Activated CD4-positive, alpha-beta T cell treated with anti-CD3 and anti-CD28 coated beads for 36 hours (primary cell): Measurements from ENCODE around the gene RAP1B. TPM values are rescaled to one million over a fixed set of nuclear protein-coding genes. Genes with fewer than 3 reads are reported as not detected.

Experiments
- ATAC-seq: fragments of 200-7000 bp; cut with Tn5 transposase; one replicate; pipeline ENCODE4 v1.10.0; 2021; ENCODE audit warnings: mild to moderate bottlenecking, moderate library complexity
- CTCF ChIA-PET: fragments of 350-600 bp; sonication (Branson Sonifier 250); formaldehyde crosslinking; loops from one replicate; lab custom pipeline; 2021; ENCODE audit warnings: antibody characterized with exemption; lab: Charles Lee
- POLR2A ChIA-PET: fragments of 350-600 bp; sonication (Branson Sonifier 250); formaldehyde crosslinking; loops from one replicate; lab custom pipeline; 2021; ENCODE audit warnings: antibody characterized with exemption, inconsistent platforms; lab: Charles Lee
- DNase-seq: peaks from one replicate; pipeline ENCODE4 v3.0.0-alpha.2; 2020
- H3K27ac Mint-ChIP-seq: one replicate; pipeline ENCODE4 v1.8.0; 2021; ENCODE audit warnings: mixed read lengths
- H3K27me3 Mint-ChIP-seq: one replicate; pipeline ENCODE4 v1.8.0; 2021; ENCODE audit warnings: mixed read lengths
- H3K36me3 Mint-ChIP-seq: one replicate; pipeline ENCODE4 v1.8.0; 2021; ENCODE audit warnings: low read depth, mixed read lengths
- H3K4me1 Mint-ChIP-seq: one replicate; pipeline ENCODE4 v1.8.0; 2021; ENCODE audit warnings: mixed read lengths
- H3K4me3 Mint-ChIP-seq: one replicate; pipeline ENCODE4 v1.8.0; 2021; ENCODE audit warnings: mild to moderate bottlenecking, moderate library complexity, mixed read lengths
- H3K9me3 Mint-ChIP-seq: one replicate; pipeline ENCODE4 v1.8.0; 2021; ENCODE audit warnings: low read depth, mixed read lengths
- intact Hi-C, 2 experiments: fragments of 100-400 bp; cut with DNase I in 1 of 2; cut with micrococcal nuclease in 1 of 2; formaldehyde crosslinking; loops; one replicate each; pipeline versions ENCODE4 v1.14.2 to v1.15.1; 2022 to 2024; cut with DNase I, micrococcal nuclease
- total RNA-seq, 2 experiments: library from RNA; stranded (reverse); gene quantifications; one replicate each; pipeline ENCODE4 v1.2.3, GENCODE V29; 2021

RAP1B gene
- total RNA-seq, 2 experiments from 2014 or later, result 174 to 242 TPM

DNA sequence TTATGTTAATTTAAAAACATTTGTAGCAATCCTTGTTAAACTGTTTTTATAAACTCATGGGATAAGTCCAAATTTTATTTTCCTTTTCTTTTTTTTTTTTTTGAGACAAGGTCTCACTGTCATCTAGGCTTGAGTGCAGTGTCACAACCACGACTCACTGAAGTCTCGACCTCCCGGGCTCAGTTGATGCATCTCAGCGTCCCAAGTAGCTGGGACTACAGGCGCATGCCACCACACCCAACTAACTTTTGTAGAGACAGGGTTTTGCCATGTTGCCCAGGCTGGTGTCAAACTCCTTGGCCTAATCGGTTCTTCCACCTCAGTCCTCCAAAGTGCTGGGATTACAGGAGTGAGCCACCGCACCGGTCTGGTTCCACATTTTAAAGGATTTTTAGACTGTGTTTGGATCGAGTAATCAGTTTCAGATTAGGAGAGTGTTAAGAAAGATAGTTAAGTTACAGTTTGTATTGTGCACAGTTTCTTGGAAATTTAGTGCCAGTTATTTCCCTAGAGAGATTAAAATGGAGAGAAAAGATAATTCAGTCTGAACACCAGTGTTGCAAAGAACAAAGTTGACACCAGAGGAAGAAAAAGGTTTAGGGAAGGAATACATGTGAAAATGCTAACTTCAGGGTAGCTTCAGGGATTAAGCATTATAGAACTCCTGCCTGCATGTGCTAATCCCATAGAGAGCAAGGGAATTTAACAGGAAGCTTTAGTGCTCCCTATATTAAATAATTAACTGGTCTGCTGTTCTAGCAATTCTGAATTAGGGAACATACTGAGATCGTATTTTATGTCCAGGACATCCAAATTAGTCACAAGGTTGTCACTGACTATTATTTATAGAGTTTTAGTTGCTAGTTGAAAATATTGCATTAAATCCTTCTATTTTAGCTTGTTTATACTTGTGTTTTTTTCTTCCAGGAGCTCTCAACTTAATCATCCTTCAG lies 10.1 kb downstream of the RAP1B start:
- peak; percentile 38 for DNase-seq
- H3K36me3 Mint-ChIP-seq, result peaks cover 43% of the 10 kb centered on the region
- ATAC-seq, result no peak
- H3K27ac Mint-ChIP-seq, result peak overlapping the region; percentile 67
- peak overlapping the region; percentile 20 for H3K4me3 Mint-ChIP-seq
- CTCF ChIA-PET, result interaction anchor here (1.0 to 1.2 kb wide), 3 partner anchors 28 to 93 kb away, joined by 3 read pairs; no protein-coding TSS in a partner anchor
- intact Hi-C loops, result no loop called here
- H3K9me3 Mint-ChIP-seq, result peaks cover 3% of the 10 kb centered on the region
- H3K27me3 Mint-ChIP-seq, result no peaks in the 10 kb centered on the region
- POLR2A ChIA-PET, result interaction anchor here (0.7 to 1.4 kb wide), 3 partner anchors 11 to 15 kb away, joined by 4 read pairs; partner anchors contain the start of gene RAP1B
- peaks cover 84% of the 10 kb centered on the region for H3K4me1 Mint-ChIP-seq

DNA sequence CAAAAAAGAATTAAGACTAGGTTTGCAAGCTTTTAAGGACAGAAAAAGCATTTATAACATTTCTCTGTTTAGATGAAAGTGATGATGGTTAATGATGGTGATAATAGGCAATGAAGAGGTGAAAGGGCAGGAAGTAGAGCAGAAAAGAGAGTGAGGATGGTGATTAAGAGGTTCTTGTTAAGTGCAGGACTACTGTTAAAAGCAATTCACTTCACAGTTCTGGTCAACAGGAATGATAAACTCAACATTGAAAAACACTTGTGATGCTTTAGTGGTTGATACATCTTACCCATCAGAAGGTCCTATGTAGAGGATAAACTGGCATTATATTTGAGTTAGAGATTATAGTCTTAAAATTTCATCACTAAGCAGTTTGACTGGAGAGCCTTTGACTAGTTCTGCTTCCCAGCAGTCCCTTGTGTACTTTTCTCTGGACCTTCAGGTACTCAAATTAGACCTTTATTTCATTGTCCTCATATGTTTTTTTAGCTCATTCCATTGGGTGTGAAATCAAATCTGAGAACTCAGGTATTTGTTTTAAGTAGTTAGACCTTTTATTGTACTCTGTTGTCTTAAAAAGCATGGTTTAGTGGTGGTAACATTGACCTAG lies 10.9 kb downstream of the RAP1B start:
- peak overlapping the region; percentile 67 for H3K27ac Mint-ChIP-seq
- intact Hi-C loops, result no loop called here
- peaks cover 5% of the 10 kb centered on the region for H3K9me3 Mint-ChIP-seq
- no peak overlapping the region for H3K4me3 Mint-ChIP-seq
- peaks cover 83% of the 10 kb centered on the region for H3K4me1 Mint-ChIP-seq
- DNase-seq, result no peak
- ATAC-seq, result peak; percentile 24
- ChIA-PET CTCF (interaction anchor here (1.0 to 1.2 kb wide), 2 partner anchors 27 to 92 kb away, joined by 3 read pairs; no protein-coding TSS in a partner anchor), POLR2A (interaction anchor here (0.7 to 1.4 kb wide), 3 partner anchors 11 to 14 kb away, joined by 4 read pairs; partner anchors contain the start of gene RAP1B)
- peaks cover 51% of the 10 kb centered on the region for H3K36me3 Mint-ChIP-seq
- H3K27me3 Mint-ChIP-seq, result no peaks in the 10 kb centered on the region

DNA sequence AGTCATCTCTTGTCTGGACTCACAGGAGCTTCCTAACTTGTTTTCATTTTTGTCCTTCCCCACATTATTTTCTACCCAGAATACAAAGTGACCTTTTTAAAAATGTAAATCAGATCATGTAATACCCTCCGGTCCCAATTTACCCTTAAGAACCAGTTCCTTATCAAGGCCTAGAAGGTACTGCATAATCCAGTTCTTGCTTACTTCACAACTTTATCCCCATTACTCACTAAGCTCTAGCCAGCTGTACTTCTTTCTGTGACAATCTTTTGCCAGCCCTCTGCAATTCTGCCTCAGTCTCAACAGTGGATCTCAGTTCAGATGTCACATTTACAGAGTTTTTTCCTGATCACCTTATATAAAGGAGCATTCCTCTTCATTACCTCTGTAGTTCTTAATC lies 11.6 kb downstream of the RAP1B start:
- peaks cover 57% of the 10 kb centered on the region for H3K36me3 Mint-ChIP-seq
- ATAC-seq (no peak), DNase-seq (no peak)
- H3K9me3 Mint-ChIP-seq, result peaks cover 11% of the 10 kb centered on the region
- peak overlapping the region; percentile 67 for H3K27ac Mint-ChIP-seq
- intact Hi-C loops, result no loop called here
- ChIA-PET POLR2A (no interaction called here), CTCF (interaction anchor here (0.8 to 1.0 kb wide), 2 partner anchors 16 to 92 kb away, joined by 3 to 4 read pairs; no protein-coding TSS in a partner anchor)
- H3K4me3 Mint-ChIP-seq, result no peak overlapping the region
- H3K27me3 Mint-ChIP-seq, result no peaks in the 10 kb centered on the region
- H3K4me1 Mint-ChIP-seq, result peaks cover 80% of the 10 kb centered on the region

DNA sequence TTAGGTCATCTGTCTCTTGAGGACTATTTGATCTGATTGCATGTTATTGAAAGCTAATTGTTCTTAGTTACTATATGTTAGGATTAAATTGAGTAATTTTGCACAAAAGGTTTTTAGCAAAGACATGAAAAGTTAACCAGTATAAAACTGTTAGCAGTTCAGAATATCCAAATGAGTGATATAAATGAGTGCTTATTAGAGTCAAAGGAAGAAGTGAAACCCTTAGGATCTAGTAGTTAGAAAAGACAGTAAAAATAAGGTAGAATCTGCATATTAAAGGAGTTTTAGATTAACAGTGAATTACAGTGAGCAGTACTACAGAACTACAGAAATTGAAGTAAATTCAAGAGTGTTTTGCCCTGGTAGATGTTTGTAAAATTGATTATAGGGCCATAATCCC lies 12.4 kb downstream of the RAP1B start:
- DNase-seq, result no peak
- CTCF ChIA-PET, result no interaction called here
- intact Hi-C loops, result no loop called here
- H3K27me3 Mint-ChIP-seq, result no peaks in the 10 kb centered on the region
- H3K4me1 Mint-ChIP-seq, result peaks cover 81% of the 10 kb centered on the region
- H3K9me3 Mint-ChIP-seq, result peaks cover 16% of the 10 kb centered on the region
- no peak overlapping the region for H3K4me3 Mint-ChIP-seq
- peaks cover 62% of the 10 kb centered on the region for H3K36me3 Mint-ChIP-seq
- POLR2A ChIA-PET, result no interaction called here
- H3K27ac Mint-ChIP-seq, result peak overlapping the region; percentile 48
- ATAC-seq, result no peak

DNA sequence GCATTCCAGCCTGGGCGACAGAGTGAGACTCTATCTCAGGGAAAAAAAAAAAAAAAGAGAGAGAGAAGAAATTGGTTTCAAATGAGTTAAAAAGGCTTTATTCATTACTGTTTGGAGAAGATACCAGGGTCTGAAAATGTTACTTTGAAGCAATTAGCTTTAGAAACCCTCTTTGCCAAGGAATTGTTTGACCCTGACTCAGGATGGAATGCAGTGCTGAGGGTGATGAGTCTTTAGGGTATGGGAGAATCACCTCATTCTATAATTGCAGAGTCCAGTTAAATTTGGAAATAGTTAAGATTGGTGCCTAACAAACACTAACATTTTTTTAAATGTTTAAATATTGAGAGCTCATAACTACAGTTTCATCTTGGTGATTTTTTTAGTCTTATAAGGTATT lies 13.3 kb downstream of the RAP1B start:
- H3K4me1 Mint-ChIP-seq, result peaks cover 78% of the 10 kb centered on the region
- ChIA-PET POLR2A (interaction anchor here (0.7 kb wide), 1 partner anchor 17 kb away, joined by 5 read pairs; no protein-coding TSS in a partner anchor), CTCF (interaction anchor here (1.0 kb wide), 2 partner anchors 15 to 266 kb away, joined by 3 read pairs; no protein-coding TSS in a partner anchor)
- ATAC-seq (no peak), DNase-seq (no peak)
- no peaks in the 10 kb centered on the region for H3K27me3 Mint-ChIP-seq
- H3K9me3 Mint-ChIP-seq, result peaks cover 17% of the 10 kb centered on the region
- no peak overlapping the region for H3K27ac Mint-ChIP-seq
- H3K36me3 Mint-ChIP-seq, result peaks cover 67% of the 10 kb centered on the region
- intact Hi-C loops, result no loop called here
- H3K4me3 Mint-ChIP-seq, result no peak overlapping the region

DNA sequence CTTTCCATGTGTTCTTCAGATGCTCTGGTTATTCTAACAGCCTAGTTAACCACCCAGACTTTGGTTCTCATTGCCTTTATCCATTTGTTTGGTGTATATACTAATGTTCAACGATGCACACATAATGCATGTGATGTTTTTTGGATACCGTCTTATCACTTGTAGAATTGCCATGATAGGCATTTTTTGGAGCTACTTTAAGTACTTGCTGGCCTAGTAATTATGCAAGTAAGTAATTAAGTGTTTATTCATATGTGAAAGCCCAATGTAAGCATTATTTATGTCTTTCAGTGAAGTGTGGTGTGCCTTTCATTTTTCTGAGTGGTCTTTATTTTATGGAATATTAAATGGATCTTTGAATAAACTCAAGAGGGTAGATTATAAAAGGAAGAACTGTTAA lies 14.2 kb downstream of the RAP1B start:
- Mint-ChIP-seq H3K36me3 (peaks cover 73% of the 10 kb centered on the region), H3K9me3 (peaks cover 17% of the 10 kb centered on the region), H3K4me3 (no peak overlapping the region), H3K4me1 (peaks cover 75% of the 10 kb centered on the region), H3K27ac (peak overlapping the region; percentile 17), H3K27me3 (no peaks in the 10 kb centered on the region)
- ATAC-seq (no peak), DNase-seq (no peak)
- intact Hi-C loops, result no loop called here
- CTCF ChIA-PET, result interaction anchor here (0.7 to 1.0 kb wide), 2 partner anchors 267 to 355 kb away, joined by 3 read pairs; no protein-coding TSS in a partner anchor
- POLR2A ChIA-PET, result no interaction called here

DNA sequence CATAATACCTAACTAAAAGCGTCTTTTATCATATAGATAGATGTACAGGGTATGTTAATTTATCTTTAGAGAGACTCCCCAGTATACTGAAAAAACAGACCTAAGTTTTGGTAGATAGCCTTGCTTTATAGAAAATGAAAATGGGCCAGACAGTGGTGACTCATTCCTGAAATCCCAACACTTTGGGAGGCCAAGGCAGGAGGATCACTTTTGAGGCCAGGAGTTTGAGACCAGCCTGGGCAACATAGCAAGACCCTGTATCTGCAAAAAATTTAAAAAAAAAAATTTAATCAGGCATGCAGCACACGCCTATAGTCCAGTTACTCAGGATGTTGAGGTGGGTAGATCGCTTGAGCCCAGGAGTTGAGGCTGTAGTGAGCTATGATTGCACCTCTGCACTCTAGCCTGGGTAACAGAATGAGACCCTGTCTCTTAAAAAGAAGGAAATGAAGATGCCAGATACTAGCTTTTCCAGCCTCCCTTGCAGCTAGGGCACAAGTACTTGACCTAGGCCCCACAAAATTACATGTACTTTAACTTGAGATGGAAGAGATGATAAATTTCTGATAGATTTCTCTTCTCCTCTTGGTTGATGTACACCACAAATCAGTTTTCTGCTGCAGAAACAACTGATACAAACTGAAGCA lies 17.1 kb downstream of the RAP1B start:
- H3K4me1 Mint-ChIP-seq, result peaks cover 71% of the 10 kb centered on the region
- intact Hi-C loops, result no loop called here
- no peaks in the 10 kb centered on the region for H3K27me3 Mint-ChIP-seq
- H3K27ac Mint-ChIP-seq, result no peak overlapping the region
- peaks cover 17% of the 10 kb centered on the region for H3K9me3 Mint-ChIP-seq
- H3K36me3 Mint-ChIP-seq, result peaks cover 71% of the 10 kb centered on the region
- DNase-seq (no peak), ATAC-seq (no peak)
- CTCF ChIA-PET, result interaction anchor here (0.7 to 1.9 kb wide), 5 partner anchors 10 to 405 kb away, joined by 3 to 7 read pairs (median 3); no protein-coding TSS in a partner anchor
- POLR2A ChIA-PET, result no interaction called here
- H3K4me3 Mint-ChIP-seq, result no peak overlapping the region

DNA sequence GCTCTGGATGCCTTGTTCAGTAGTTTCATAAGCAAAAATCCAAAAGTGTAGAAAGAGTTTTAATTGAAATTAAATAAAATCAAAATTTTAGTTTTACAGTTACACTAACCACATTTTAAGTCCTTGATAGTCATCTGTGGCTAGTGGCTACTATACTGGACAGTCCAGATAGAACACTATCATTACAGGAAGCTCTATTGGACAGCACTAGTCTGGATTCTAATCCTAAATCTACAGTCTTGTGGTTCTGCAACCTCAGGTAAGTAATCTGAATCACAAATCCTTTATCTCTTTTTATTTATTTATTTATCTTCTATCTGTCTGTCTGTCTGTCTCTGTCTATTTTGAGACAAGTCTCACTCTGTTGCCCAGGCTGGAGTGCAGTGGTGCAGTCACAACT lies 18.0 kb downstream of the RAP1B start:
- DNase-seq (no peak), ATAC-seq (no peak)
- intact Hi-C loops, result loop anchor here in 1 of 2 experiments (1.0 kb wide), 1 partner anchor 12 kb away; no protein-coding TSS in a partner anchor
- Mint-ChIP-seq H3K4me3 (no peak overlapping the region), H3K4me1 (peaks cover 72% of the 10 kb centered on the region), H3K36me3 (peaks cover 71% of the 10 kb centered on the region), H3K9me3 (peaks cover 17% of the 10 kb centered on the region), H3K27me3 (no peaks in the 10 kb centered on the region), H3K27ac (peak overlapping the region; percentile 60)
- ChIA-PET CTCF (interaction anchor here (0.5 to 1.9 kb wide), 4 partner anchors 11 to 294 kb away, joined by 3 to 7 read pairs (median 4); no protein-coding TSS in a partner anchor), POLR2A (no interaction called here)

DNA sequence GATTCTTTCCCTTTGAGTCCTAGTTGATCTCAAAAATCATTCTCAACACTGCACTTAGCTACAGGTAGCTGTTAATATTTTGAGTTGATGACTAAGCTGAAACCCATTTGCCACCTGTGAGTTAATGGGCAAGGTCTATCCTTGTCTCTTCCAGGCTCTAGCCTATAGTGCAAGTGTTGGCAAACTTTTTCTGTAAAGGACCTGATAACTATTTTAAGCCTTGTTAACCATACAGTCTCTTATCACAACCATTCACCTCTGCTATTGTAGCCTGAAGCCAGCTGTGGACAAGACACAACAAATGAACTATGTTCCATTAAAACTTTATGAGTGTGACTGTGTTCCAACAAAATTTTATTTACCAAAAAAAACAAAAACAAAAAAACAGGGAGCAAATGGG lies 19.4 kb downstream of the RAP1B start:
- peaks cover 66% of the 10 kb centered on the region for H3K36me3 Mint-ChIP-seq
- POLR2A ChIA-PET, result interaction anchor here (0.6 to 0.7 kb wide), 2 partner anchors 11 to 43 kb away, joined by 3 to 4 read pairs; no protein-coding TSS in a partner anchor
- peaks cover 15% of the 10 kb centered on the region for H3K9me3 Mint-ChIP-seq
- H3K4me1 Mint-ChIP-seq, result peaks cover 76% of the 10 kb centered on the region
- ATAC-seq, result no peak
- H3K4me3 Mint-ChIP-seq, result no peak overlapping the region
- no peak for DNase-seq
- intact Hi-C loops, result no loop called here
- CTCF ChIA-PET, result interaction anchor here (0.6 to 1.3 kb wide), 2 partner anchors 24 to 40 kb away, joined by 3 to 5 read pairs; no protein-coding TSS in a partner anchor
- H3K27me3 Mint-ChIP-seq, result no peaks in the 10 kb centered on the region
- peak overlapping the region; percentile 78 for H3K27ac Mint-ChIP-seq

DNA sequence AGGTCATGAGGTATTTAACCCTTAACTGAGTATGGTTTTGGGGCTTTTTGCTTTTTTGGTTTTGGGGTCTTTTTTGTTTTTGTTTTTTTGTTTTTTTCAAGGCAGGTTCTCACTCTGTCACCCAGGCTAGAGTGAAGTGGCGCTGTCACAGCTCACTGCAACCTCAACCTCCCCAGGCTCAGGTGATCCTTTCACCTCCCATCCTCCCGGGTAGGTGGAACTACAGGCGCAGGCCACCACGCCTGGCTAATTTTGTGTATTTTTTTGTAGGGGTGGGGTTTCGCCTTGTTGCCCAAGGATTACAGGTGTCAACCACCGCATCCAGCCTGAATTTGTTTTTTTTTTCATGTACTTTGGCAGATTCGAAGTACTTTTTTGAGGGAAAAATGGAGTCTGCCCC lies 19.9 kb downstream of the RAP1B start:
- Mint-ChIP-seq H3K27me3 (no peaks in the 10 kb centered on the region), H3K27ac (peak overlapping the region; percentile 78), H3K36me3 (peaks cover 63% of the 10 kb centered on the region), H3K9me3 (peaks cover 14% of the 10 kb centered on the region), H3K4me1 (peaks cover 77% of the 10 kb centered on the region), H3K4me3 (no peak overlapping the region)
- intact Hi-C loops, result no loop called here
- no peak for ATAC-seq
- ChIA-PET CTCF (interaction anchor here (0.6 to 1.3 kb wide), 2 partner anchors 23 to 39 kb away, joined by 3 to 5 read pairs; no protein-coding TSS in a partner anchor), POLR2A (interaction anchor here (0.6 kb wide), 2 partner anchors 11 to 30 kb away, joined by 4 to 5 read pairs; no protein-coding TSS in a partner anchor)
- no peak for DNase-seq
